Measurements from ENCODE around the gene RAE1. TPM values are rescaled to one million over a fixed set of nuclear protein-coding genes. Genes with fewer than 3 reads are reported as not detected.

RAE1 gene
- total and polyA plus RNA-seq, 2 donors (not counting 3 experiments of a cell fraction or from before 2014, with no cell fraction given): 34.1 to 55.8 TPM

DNA sequence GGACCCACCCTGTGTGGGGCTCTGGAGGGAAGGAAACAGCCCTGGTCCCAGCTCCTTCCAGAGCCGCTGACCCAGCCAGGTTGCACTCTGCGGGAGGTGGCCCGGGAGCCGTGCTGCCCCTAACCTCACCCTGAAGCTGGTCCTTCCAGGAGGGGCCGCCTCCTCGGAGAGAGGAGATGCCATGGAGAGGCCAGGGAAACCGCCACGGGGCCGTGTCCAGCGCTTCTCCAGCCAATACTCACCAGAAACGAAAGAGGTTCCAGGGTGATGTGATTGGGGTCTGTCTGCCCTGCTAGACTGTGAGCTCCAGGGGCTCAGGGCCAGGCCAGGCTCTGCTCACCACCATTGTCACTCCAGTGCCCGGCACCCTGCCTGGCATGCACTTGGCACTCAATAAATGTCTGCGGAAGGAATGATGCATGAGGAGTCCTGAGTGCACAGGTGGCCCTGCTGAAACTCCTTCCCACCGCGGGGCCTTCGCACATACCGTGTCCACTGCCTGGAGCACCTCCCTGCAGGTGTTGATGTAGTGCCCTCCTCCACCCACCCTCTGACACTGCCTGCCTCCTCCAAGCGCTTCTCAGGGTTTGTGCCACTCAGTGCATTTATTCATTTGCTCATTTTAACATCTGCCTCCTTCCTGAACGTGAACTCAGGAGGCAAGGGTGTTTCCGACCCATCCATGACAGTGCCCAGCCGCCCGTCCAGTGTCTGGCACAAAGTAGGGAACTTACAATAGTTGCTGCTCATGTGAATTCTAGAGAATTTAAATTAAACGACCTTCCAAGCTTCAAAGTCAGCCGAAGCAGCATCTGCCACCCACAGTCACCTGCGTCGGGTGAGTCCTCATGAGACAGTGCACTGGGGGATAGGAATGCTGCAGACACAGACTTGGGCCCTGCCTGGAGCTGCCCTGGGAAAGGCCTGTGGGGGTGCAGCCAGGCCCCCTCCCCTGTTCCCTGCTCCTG lies 70.5 kb downstream of the RAE1 start:
- dilution Hi-C loops (cut with MboI; ENCODE audit: extremely low pct_ligation_motif_present, low sequenced_read_pairs): no loop called here

More for the DNA sequence above, 70.5 kb downstream of the RAE1 start:
- intact Hi-C loops (cut with micrococcal nuclease): no loop called here
- Histone ChIP-seq H3K4me3 (replicated peaks in 1 of 3; ENCODE audit: insufficient read depth in 1 of 3, low read depth in 1 of 3, low read length in 3 of 3) (no peak overlapping the region), H3K27ac (ENCODE audit: insufficient read depth, low read depth, low read length) (no peak overlapping the region), H3K9me1 (replicated peaks; ENCODE audit: control insufficient read depth, extremely low read depth, insufficient read depth, low read length) (no peaks in the 10 kb centered on the region), H3K27me3 (ENCODE audit: control insufficient read depth in 2 of 2, insufficient read depth in 2 of 2, low read length in 2 of 2) (no peaks in the 10 kb centered on the region), H4K20me1 (replicated peaks; ENCODE audit: control insufficient read depth, extremely low read depth, insufficient read depth, low read length) (no peaks in the 10 kb centered on the region), H3K36me3 (ENCODE audit: control insufficient read depth in 2 of 2, extremely low read depth in 1 of 2, insufficient read depth in 2 of 2, low read length in 2 of 2) (no peaks in the 10 kb centered on the region), H3K4me2 (ENCODE audit: insufficient read depth, low read length) (no peak overlapping the region), H3K9me3 (replicated peaks; ENCODE audit: control insufficient read depth, insufficient read depth, low read length) (no peaks in the 10 kb centered on the region), H3K79me2 (ENCODE audit: control insufficient read depth, insufficient read depth, low read length) (no peaks in the 10 kb centered on the region), H3K9ac (replicated peaks; ENCODE audit: extremely low read depth, insufficient read depth, low read length) (no peak overlapping the region), H2AFZ (ENCODE audit: low read depth, low read length) (no peak overlapping the region), H3K4me1 (ENCODE audit: control insufficient read depth, extremely low read depth, insufficient read depth, low read length) (no peaks in the 10 kb centered on the region)
- CTCF ChIA-PET: no interaction called here
- FAIRE-seq (no peak), DNase-seq (ENCODE audit: low read depth, low spot score) (no peak)
- no TSS peak for BruUV-seq (replicated peaks)
- no peak for TF ChIP-seq MYC (IDR thresholded peaks at IDR 0.05; ENCODE audit: low read depth, low read length)
- TF ChIP-seq POLR2AphosphoS5 (IDR thresholded peaks at IDR 0.05; ENCODE audit: insufficient read depth, low read depth, low read length): no peak
- TF ChIP-seq GATA2 (IDR thresholded peaks at IDR 0.05; ENCODE audit: insufficient read depth, insufficient read length, low read depth, low read length): no peak
- TF ChIP-seq JUN (IDR thresholded peaks at IDR 0.05; ENCODE audit: borderline replicate concordance, insufficient read depth, insufficient read length, low read depth): no peak
- no peak for TF ChIP-seq MAX (IDR thresholded peaks at IDR 0.05; ENCODE audit: insufficient read depth, insufficient read length)
- no peak for TF ChIP-seq EZH2 (IDR thresholded peaks at IDR 0.05; ENCODE audit: borderline replicate concordance, low read depth, low read length, severe bottlenecking)
- no peak for TF ChIP-seq POLR2A (IDR thresholded peaks at IDR 0.05; ENCODE audit: low read depth, low read length)
- TF ChIP-seq, protein P1, sequence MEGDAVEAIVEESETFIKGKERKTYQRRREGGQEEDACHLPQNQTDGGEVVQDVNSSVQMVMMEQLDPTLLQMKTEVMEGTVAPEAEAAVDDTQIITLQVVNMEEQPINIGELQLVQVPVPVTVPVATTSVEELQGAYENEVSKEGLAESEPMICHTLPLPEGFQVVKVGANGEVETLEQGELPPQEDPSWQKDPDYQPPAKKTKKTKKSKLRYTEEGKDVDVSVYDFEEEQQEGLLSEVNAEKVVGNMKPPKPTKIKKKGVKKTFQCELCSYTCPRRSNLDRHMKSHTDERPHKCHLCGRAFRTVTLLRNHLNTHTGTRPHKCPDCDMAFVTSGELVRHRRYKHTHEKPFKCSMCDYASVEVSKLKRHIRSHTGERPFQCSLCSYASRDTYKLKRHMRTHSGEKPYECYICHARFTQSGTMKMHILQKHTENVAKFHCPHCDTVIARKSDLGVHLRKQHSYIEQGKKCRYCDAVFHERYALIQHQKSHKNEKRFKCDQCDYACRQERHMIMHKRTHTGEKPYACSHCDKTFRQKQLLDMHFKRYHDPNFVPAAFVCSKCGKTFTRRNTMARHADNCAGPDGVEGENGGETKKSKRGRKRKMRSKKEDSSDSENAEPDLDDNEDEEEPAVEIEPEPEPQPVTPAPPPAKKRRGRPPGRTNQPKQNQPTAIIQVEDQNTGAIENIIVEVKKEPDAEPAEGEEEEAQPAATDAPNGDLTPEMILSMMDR (IDR thresholded peaks at IDR 0.05; ENCODE audit: extremely low read depth in 1 of 2, insufficient read depth in 1 of 2, low read depth in 1 of 2, low read length in 2 of 2): no peak
- no peak for TF ChIP-seq FOS (IDR thresholded peaks at IDR 0.05; ENCODE audit: borderline replicate concordance, insufficient read depth, low read length)
- POLR2A ChIA-PET: no interaction called here
